LHCN-M2 (cell line): ENCODE measurements around the gene VSTM4. TPM values are rescaled to one million over a fixed set of nuclear protein-coding genes. Genes with fewer than 3 reads are reported as not detected.

Experiments
- DNase-seq: peaks from one replicate; pipeline ENCODE4 v3.0.0-alpha.2; 2012; ENCODE audit warnings: low read depth
- total RNA-seq: library from RNA; depleted of rRNA; stranded (reverse); fragments of >200 nt; gene quantifications from 2 replicates; pipeline ENCODE4 v1.2.3, GENCODE V29; 2014

Gene VSTM4
- total RNA-seq, 1 experiment from 2014 or later: 0.23 TPM

- no peak for DNase-seq
Observed at GRCh38 chr10:49141541-49142332, 26.4 kb upstream of the VSTM4 start.

GRCh38 chr10:49140304-49141177, 25.2 kb upstream of the VSTM4 start:
- peak; percentile 11 for DNase-seq

- DNase-seq: peak; percentile 95
Observed at GRCh38 chr10:49139846-49140195, 24.5 kb upstream of the VSTM4 start.

- DNase-seq: peak; percentile 85
Observed at GRCh38 chr10:49139028-49139845, 23.9 kb upstream of the VSTM4 start.

GRCh38 chr10:49138361-49138891, 23.1 kb upstream of the VSTM4 start:
- peak; percentile 42 for DNase-seq

GRCh38 chr10:49136525-49136924, 21.2 kb upstream of the VSTM4 start:
- no peak for DNase-seq

- no peak for DNase-seq
Observed at GRCh38 chr10:49135575-49136313, 20.4 kb upstream of the VSTM4 start.

GRCh38 chr10:49134327-49134726, 19.0 kb upstream of the VSTM4 start:
- DNase-seq: no peak

- no peak for DNase-seq
Observed at GRCh38 chr10:49133706-49134248, 18.5 kb upstream of the VSTM4 start, which contains the start of gene FAM170B. Gene FAM170B (minus strand): TSS chr10:49134021. CDS start chr10:49133918, 103 bp downstream.

GRCh38 chr10:49132362-49132737, 17.0 kb upstream of the VSTM4 start:
- DNase-seq: no peak

- DNase-seq: peak; percentile 9
Observed at GRCh38 chr10:49131507-49132361, 16.4 kb upstream of the VSTM4 start.

- DNase-seq: no peak
Observed at GRCh38 chr10:49129376-49129775, 14.1 kb upstream of the VSTM4 start.

GRCh38 chr10:49128854-49129253, 13.5 kb upstream of the VSTM4 start:
- no peak for DNase-seq

GRCh38 chr10:49123981-49124950, 8.9 kb upstream of the VSTM4 start:
- no peak for DNase-seq

GRCh38 chr10:49120911-49121310, 5.6 kb upstream of the VSTM4 start:
- DNase-seq: no peak

GRCh38 chr10:49119746-49120145, 4.4 kb upstream of the VSTM4 start:
- peak; percentile 6 for DNase-seq

GRCh38 chr10:49118430-49119074, 3.2 kb upstream of the VSTM4 start:
- DNase-seq: no peak
